Activated CD8-positive, alpha-beta T cell treated with anti-CD3 and anti-CD28 coated beads for 36 hours (primary cell): ENCODE data around the gene RPS19. TPM values are rescaled to one million over a fixed set of nuclear protein-coding genes. Genes with fewer than 3 reads are reported as not detected.
A peak's percentile ranks its signal among the peaks of the same experiment; 100 is the strongest.

ENCODE experiments used
- ATAC-seq: fragments of 200-7000 bp; cut with Tn5 transposase; one replicate; pipeline ENCODE4 v1.10.0; 2021; ENCODE audit warnings: mild to moderate bottlenecking, moderate library complexity
- CTCF ChIA-PET: fragments of 350-600 bp; sonication (Branson Sonifier 250); formaldehyde crosslinking; loops from one replicate; lab custom pipeline; 2021; ENCODE audit warnings: antibody characterized with exemption; lab: Charles Lee
- POLR2A ChIA-PET: fragments of 350-600 bp; sonication (Branson Sonifier 250); formaldehyde crosslinking; loops from one replicate; lab custom pipeline; 2021; ENCODE audit warnings: antibody characterized with exemption; lab: Charles Lee
- DNase-seq: peaks from one replicate; pipeline ENCODE4 v3.0.0-alpha.2; 2020
- H3K27ac Mint-ChIP-seq: one replicate; pipeline ENCODE4 v1.8.0; 2021; ENCODE audit warnings: mild to moderate bottlenecking, mixed read lengths
- H3K27me3 Mint-ChIP-seq: one replicate; pipeline ENCODE4 v1.8.0; 2021; ENCODE audit warnings: mixed read lengths
- H3K36me3 Mint-ChIP-seq: one replicate; pipeline ENCODE4 v1.8.0; 2021; ENCODE audit warnings: low read depth, mixed read lengths
- H3K4me1 Mint-ChIP-seq: one replicate; pipeline ENCODE4 v1.8.0; 2021; ENCODE audit warnings: low read depth, mixed read lengths
- H3K4me3 Mint-ChIP-seq: one replicate; pipeline ENCODE4 v1.8.0; 2021; ENCODE audit warnings: mild to moderate bottlenecking, moderate library complexity, mixed read lengths
- H3K9me3 Mint-ChIP-seq: one replicate; pipeline ENCODE4 v1.8.0; 2021; ENCODE audit warnings: mixed read lengths
- intact Hi-C: fragments of 100-400 bp; cut with micrococcal nuclease; formaldehyde crosslinking; loops from one replicate; pipeline ENCODE4 v1.10.0; 2022
- total RNA-seq, 2 experiments: library from RNA; stranded (reverse); gene quantifications; one replicate each; pipeline ENCODE4 v1.2.3, GENCODE V29; 2021
- TF ChIP-seq, protein P1 (sequence below): fragments of 200-600 bp; IDR thresholded peaks from one replicate; pipeline ENCODE4 v1.8.0; 2022; ENCODE audit warnings: antibody characterized with exemption, mild to moderate bottlenecking

Gene RPS19
- total RNA-seq, 2 experiments from 2014 or later, result 3,454 to 3,479 TPM

DNA sequence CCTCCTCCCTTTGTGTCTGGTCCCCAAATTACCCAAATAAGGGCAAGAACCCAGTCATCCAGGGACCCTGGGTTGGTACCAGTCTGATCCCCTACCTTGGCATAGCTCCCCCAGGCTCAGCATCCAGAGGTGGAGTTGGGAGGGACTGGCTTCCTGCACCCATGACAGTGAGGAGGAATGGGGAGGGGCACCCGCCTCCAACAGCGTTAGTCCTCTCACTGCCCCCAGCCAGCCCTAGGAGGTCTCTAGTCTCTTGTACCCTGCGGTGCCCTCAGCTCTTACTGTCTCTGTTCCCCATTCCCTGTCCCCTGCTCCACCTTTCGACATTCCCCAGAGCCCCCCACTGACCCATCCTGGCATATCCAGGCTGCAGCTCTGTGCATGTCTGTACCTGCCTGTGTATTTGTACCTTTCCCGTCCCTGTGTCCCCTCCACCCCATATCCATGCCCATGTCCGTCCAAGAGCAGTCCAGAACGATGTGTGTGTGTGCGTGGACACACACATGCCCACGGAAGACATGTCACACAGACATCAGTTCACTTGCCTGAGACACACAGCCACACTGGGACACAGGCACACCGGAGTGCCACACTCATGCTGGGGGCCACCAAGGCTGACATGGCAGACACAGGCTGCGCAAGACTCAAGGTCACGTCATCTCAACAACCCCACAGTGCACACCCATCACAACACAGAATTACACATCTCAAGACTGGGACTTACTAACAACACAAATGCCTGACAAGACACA is 50.4 kb downstream of the RPS19 start:
- Mint-ChIP-seq H3K27me3 (peaks cover 20% of the 10 kb centered on the region), H3K36me3 (peaks cover 17% of the 10 kb centered on the region), H3K4me3 (no peak overlapping the region), H3K9me3 (no peaks in the 10 kb centered on the region), H3K27ac (no peak overlapping the region), H3K4me1 (peaks cover 51% of the 10 kb centered on the region)
- ChIA-PET CTCF (interaction anchor here (1.2 kb wide), 1 partner anchor 15 kb away, joined by 3 read pairs; no protein-coding TSS in a partner anchor), POLR2A (interaction anchor here (0.7 to 2.8 kb wide), 16 partner anchors 9 to 50 kb away, joined by 3 to 23 read pairs (median 5); partner anchors contain the start of genes CD79A, ERFL and RPS19)
- DNase-seq (no peak), ATAC-seq (peak; percentile 8)
- TF ChIP-seq, protein P1, sequence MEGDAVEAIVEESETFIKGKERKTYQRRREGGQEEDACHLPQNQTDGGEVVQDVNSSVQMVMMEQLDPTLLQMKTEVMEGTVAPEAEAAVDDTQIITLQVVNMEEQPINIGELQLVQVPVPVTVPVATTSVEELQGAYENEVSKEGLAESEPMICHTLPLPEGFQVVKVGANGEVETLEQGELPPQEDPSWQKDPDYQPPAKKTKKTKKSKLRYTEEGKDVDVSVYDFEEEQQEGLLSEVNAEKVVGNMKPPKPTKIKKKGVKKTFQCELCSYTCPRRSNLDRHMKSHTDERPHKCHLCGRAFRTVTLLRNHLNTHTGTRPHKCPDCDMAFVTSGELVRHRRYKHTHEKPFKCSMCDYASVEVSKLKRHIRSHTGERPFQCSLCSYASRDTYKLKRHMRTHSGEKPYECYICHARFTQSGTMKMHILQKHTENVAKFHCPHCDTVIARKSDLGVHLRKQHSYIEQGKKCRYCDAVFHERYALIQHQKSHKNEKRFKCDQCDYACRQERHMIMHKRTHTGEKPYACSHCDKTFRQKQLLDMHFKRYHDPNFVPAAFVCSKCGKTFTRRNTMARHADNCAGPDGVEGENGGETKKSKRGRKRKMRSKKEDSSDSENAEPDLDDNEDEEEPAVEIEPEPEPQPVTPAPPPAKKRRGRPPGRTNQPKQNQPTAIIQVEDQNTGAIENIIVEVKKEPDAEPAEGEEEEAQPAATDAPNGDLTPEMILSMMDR, result no peak
- intact Hi-C loops, result no loop called here

DNA sequence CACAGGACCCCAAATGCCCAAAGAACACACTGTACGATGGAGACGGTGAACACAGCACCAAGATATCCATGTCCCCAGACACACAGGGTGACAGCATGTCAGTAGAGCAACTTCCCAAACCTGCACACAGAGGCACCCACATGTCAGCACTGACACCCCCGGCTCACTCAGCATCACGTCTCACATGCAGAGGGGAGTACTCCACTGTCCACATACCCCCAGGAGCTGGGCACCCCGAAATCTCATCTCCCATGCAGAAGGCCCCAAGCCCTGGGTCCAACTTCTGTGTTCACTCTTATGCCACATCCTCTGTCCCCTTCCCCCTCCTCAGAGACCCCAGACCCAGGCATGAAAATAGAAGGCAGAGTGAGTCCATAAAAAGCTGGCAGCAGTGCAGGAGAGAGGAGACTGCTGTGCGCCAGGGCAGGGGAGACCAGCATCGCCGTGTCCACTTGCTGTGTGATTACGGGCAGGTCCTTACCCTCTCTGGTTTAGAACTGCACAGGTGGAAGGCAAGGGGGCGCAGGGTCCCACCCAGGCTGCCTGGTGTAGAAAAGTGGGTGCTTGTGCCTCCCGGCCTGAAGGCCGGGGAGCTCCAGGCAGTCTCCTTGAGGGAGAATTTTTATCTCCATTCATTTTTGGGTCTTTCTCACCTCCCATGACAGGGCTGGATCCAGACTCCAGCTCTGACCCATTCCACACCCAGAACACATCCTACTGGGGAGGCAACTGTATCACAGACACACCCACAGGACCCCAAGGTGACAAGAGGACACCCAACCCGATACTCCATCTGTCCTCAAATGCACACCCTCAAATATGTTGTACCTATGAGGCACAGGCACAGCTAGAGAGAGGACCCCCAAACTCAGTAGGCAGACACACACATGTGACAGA is 51.2 kb downstream of the RPS19 start:
- ATAC-seq (peak; percentile 6), DNase-seq (no peak)
- Mint-ChIP-seq H3K36me3 (peaks cover 11% of the 10 kb centered on the region), H3K9me3 (no peaks in the 10 kb centered on the region), H3K27ac (peak overlapping the region; percentile 17), H3K4me3 (no peak overlapping the region), H3K27me3 (peaks cover 20% of the 10 kb centered on the region), H3K4me1 (peaks cover 45% of the 10 kb centered on the region)
- POLR2A ChIA-PET, result interaction anchor here (0.6 to 2.8 kb wide), 22 partner anchors 9 to 51 kb away, joined by 3 to 38 read pairs (median 4); partner anchors contain the start of genes CD79A, ERFL and RPS19
- TF ChIP-seq, protein P1, result no peak
- intact Hi-C loops, result no loop called here
- CTCF ChIA-PET, result interaction anchor here (0.7 to 1.3 kb wide), 4 partner anchors 10 to 37 kb away, joined by 3 to 4 read pairs (median 3); no protein-coding TSS in a partner anchor

DNA sequence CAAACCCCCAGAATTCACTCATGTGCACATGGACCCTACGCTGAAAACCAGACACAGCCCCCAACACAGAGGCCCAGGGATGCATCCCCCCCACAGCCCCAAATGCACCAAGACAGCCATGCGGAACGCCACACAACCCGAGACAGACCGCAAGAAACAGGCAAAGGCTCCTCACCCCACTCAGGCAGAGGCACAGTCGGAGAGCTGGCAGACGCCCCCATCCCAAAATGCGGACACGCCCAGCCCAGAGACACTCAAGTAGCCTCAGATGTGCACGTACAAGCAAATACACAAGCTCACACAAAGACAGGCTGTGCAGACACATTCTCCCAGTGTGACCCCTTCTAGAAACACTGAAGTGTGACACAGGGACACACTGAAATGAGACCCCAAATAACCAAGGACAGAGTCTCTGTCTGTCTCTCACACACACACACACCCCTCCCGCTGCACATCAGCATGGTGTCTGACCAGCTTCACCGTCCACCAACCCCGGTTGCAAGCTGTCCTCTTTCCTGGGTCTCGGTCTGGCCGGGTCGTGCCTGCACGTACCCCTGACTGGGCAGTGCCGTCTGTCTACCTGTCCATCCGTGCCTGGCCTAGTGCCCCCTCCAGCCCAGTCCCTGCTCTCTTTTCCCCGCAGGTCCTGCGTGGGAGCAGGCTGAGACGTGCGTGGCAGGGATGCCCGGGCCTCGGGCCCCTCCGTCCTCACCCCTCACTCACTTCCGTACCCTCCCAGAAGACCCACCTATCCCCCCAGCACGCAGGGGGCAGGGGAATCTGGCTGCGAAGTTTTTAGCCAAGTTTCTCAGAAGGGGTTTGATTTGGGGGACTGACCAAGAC is 52.1 kb downstream of the RPS19 start:
- H3K27me3 Mint-ChIP-seq, result peaks cover 20% of the 10 kb centered on the region
- H3K4me3 Mint-ChIP-seq, result no peak overlapping the region
- DNase-seq (no peak), ATAC-seq (no peak)
- H3K4me1 Mint-ChIP-seq, result peaks cover 39% of the 10 kb centered on the region
- TF ChIP-seq, protein P1, result no peak
- H3K9me3 Mint-ChIP-seq, result no peaks in the 10 kb centered on the region
- H3K36me3 Mint-ChIP-seq, result peaks cover 9% of the 10 kb centered on the region
- intact Hi-C loops, result no loop called here
- POLR2A ChIA-PET, result interaction anchor here (0.9 to 2.8 kb wide), 22 partner anchors 10 to 52 kb away, joined by 3 to 38 read pairs (median 5); partner anchors contain the start of genes CD79A, ERFL and RPS19
- no peak overlapping the region for H3K27ac Mint-ChIP-seq
- CTCF ChIA-PET, result interaction anchor here (0.7 to 1.3 kb wide), 4 partner anchors 11 to 38 kb away, joined by 3 to 4 read pairs (median 3); no protein-coding TSS in a partner anchor

DNA sequence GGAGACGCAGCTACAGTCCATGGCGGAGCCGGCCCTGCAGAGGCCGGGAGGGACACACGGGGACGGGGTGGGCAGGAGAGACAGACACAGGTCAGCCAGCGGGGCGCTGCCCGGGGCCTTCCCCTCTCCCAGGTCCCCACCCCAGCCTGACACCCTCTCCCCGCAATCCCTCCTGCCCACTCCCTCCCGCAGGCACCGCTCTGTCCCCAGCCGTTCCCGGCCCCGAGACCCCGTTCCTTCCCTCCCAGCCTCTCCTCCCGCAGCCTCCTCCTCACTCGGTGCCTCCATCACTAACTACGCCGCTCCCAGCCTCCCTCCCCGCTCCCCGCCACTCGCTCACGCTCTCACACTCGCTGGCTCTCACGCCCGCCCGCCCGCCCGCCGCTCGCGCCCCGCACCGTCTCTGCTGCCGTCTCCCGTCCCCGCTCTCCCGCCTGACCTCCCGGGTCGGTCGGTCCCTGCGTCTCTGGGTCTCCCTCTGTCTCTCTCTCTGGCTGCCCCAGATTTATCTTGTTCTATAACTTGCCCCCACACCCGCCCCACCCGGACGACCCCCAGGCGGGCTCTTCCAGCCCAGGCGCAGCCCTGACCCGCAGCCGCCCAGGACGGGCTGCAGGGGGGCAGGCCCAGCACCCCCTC is 53.0 kb downstream of the RPS19 start:
- ChIA-PET POLR2A (interaction anchor here (1.0 to 2.5 kb wide), 6 partner anchors 11 to 53 kb away, joined by 3 to 38 read pairs (median 6); partner anchors contain the start of genes ERFL and RPS19), CTCF (no interaction called here)
- H3K36me3 Mint-ChIP-seq, result peaks cover 6% of the 10 kb centered on the region
- peak; percentile 25 for ATAC-seq
- intact Hi-C loops, result no loop called here
- peaks cover 20% of the 10 kb centered on the region for H3K27me3 Mint-ChIP-seq
- H3K4me1 Mint-ChIP-seq, result peaks cover 36% of the 10 kb centered on the region
- no peaks in the 10 kb centered on the region for H3K9me3 Mint-ChIP-seq
- no peak for DNase-seq
- no peak overlapping the region for H3K27ac Mint-ChIP-seq
- no peak overlapping the region for H3K4me3 Mint-ChIP-seq
- TF ChIP-seq, protein P1, result no peak
